Measurements from ENCODE around the gene FLVCR1.
A peak's percentile ranks its signal among the peaks of the same experiment; 100 is the strongest.

The FLVCR1 gene

DNA sequence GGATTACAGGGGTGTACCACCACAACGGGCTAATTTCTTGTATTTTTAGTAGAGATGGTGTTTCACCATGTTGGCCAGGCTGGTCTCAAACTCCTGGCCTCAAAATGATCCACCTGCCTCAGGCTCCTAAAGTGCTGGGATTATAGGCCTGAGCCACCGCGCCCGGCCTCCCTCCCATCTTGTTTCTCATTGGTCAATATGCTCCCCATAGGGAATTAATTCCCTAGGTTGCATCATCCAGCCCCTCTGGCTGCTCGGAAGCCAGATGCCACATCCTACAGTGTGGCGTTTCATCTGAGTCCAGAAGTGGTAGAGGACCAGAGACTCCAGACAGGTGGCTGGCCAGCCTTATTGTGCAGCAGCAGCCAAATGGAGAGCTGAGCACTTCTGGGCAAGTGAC, 80.8 kb downstream of the FLVCR1 start:
- TF ChIP-seq GATA1 (IDR thresholded peaks at IDR 0.05; ENCODE audit: low read depth, low read length): no peak
- no peak for TF ChIP-seq POLR2A (IDR thresholded peaks at IDR 0.05; ENCODE audit: low read length)
- no peak for DNase-seq

DNA sequence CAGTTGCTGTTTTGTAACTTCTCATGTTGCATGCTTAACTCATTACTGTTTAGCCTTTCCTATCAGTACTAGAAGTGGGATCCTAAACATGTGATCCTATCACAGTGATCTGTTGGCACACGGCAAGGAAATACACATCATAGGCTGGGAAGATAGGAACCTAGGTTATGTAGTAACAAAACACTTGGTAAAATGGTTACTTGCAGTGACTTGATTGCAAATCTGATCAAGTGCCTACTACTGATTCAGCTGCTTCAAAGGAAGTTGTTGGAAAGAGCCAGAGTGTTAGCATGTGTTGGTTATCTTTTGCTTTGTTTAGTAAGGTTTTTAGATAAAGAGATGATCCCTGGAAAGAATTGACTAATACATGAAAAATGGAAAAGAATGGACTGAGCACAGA, 83.4 kb downstream of the FLVCR1 start:
- TF ChIP-seq GATA1 (IDR thresholded peaks at IDR 0.05; ENCODE audit: low read depth, low read length): no peak
- no peak for TF ChIP-seq POLR2A (IDR thresholded peaks at IDR 0.05; ENCODE audit: low read length)
- DNase-seq: peak in 1 of 2 experiments; percentile 34

DNA sequence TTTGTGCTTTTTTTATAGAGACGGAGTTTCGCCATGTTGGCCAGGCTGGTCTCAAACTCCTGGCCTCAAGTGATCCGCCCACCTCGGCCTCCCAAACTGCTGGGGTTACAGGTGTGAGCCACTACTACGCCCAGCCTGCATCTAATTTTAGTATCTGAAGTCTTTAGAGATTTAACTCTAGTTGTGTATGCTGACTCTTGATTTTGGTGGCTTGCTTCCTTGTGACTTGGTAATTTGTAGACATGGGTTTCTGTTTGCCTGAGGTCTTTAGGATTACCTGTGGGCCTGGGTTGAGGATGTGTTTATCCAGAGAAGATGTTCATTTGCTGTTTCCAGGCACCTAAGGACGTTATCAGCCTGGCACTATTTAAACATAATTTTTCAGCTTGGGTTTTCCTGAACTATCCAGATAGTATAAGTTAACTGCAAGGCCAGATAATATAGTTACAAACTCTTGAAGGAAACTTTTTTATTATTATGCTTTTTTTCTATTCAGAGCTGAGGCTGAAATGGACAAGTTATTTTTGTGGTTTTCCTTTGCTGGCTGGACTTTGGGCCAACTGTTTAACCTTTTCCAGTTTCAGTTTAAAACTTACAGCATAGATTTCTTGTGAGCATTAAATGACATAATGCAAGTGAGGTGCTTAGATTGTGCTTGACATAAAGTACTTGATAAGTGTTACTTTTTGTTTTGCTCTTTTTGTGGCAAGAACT, 84.8 kb downstream of the FLVCR1 start:
- TF ChIP-seq POLR2A (IDR thresholded peaks at IDR 0.05; ENCODE audit: low read length): no peak
- TF ChIP-seq GATA1 (IDR thresholded peaks at IDR 0.05; ENCODE audit: low read depth, low read length): no peak
- no peak for DNase-seq

DNA sequence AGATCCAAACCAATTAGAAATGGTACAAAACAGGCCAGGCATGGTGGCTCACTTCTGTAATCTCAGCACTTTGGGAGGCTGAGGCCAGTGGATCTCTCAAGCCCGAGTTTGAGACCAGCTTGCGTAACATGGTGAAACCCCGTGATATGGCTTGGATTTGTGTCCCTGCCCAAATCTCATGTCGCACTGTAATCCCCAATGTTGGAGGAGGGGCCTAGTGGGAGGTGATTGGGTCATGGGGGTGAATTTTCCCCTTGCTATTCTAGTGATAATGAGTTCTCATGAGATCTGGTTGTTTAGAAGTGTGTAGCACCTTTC, 85.3 kb downstream of the FLVCR1 start:
- no peak for TF ChIP-seq GATA1 (IDR thresholded peaks at IDR 0.05; ENCODE audit: low read depth, low read length)
- TF ChIP-seq POLR2A (IDR thresholded peaks at IDR 0.05; ENCODE audit: low read length): no peak
- DNase-seq: no peak

DNA sequence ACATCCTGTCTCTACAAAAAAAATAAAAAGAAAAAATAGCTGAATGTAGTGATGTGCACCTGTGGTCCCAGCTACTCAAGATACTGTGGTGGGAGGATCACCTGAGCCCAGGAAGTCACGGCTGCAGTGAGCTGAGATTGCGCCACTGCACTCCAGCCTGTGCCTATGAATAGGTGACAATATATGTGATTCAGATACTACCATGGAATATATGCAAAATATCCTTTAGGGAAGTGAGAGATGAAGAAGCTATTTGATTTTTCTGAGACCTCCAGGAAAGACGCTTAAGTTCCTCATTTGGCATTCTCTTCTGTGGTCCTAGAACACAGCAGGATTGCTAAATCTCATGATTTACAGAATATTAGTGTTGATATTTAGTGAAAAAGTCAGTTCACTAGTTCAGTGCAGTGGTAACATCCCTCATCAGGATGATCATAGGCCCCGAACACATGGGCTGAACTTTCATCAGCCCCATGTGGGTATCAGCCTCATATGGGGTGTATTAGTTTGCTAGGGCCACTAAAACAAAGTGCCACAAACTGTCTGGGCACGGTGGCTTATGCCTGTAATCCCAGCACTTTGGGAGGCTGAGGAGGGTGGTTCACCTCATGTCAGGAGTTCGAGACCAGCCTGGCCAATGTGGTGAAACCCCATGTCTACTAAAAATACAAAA, 86.3 kb downstream of the FLVCR1 start:
- TF ChIP-seq GATA1 (IDR thresholded peaks at IDR 0.05; ENCODE audit: low read depth, low read length): no peak
- TF ChIP-seq POLR2A (IDR thresholded peaks at IDR 0.05; ENCODE audit: low read length): no peak
- DNase-seq: no peak

DNA sequence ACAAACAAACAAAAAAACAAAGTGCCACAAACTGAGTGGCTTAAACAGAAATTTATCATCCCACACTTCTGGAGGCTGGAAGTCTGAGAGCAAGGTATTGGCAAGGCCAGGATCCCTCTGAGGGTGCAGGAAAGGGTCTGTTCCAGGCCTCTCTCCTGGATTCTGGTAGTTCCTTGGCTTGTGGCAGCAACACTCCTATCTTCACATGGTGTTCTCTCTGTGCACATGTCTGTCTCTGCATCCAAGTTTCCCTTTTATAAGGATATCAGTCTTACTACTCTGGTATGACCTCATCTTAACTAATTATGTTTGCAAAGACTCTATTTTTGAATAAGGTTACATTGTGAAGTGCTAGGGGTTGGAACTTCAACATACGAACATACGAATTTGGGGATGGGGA, 87.0 kb downstream of the FLVCR1 start:
- TF ChIP-seq GATA1 (IDR thresholded peaks at IDR 0.05; ENCODE audit: low read depth, low read length): no peak
- TF ChIP-seq POLR2A (IDR thresholded peaks at IDR 0.05; ENCODE audit: low read length): no peak
- no peak for DNase-seq

DNA sequence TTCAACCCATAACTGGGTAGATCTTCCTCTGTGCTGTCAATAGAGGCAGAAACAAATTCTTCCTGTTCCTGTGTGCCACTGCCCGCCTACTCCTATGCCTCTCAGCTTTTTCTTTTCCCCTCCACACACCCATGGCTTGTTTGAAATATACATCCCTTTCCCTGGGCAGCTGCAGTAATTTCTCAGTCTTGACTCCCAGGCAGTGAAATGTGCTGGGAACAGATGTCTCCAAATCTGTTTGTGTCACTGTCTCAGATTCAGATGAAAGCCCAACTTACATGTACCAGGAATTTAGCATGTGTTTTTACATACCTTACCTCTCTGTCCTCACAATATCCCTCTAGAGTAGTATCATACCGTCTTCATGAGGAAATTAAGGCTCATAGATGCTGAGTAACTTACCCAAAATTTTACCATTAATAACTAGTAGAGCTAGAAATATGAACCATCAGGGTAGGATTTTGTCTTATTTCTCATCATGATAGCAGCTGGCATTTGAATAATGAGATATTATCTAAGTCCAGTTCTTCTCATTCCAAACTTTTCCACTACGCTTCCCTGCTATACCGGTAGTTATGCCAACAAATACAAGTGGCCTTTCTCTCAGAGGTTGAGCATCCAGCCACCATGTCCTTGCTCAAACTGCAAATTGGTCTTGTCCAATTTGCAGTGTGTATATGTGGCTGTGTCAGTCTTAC, 87.5 kb downstream of the FLVCR1 start:
- TF ChIP-seq GATA1 (IDR thresholded peaks at IDR 0.05; ENCODE audit: low read depth, low read length): no peak
- no peak for TF ChIP-seq POLR2A (IDR thresholded peaks at IDR 0.05; ENCODE audit: low read length)
- DNase-seq: no peak

DNA sequence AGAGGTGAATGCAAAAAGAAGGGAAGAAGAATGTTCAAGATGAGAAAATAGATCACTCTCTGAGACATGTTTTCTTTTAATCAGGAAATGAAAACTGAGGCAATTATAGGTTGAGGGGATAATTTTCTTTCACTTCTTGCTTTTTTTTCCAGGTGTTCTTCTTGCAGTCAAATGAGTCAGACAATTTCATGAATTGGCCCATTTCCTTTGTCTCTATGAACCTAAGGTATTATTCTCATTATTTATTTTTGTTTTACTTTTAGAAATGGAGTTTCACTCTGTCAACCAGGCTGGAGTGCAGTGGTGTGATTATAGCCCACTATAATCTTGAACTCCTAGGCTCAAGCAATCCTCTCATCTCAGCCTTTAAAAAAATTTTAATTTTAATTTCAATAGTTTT, 88.8 kb downstream of the FLVCR1 start:
- no peak for DNase-seq
- no peak for TF ChIP-seq POLR2A (IDR thresholded peaks at IDR 0.05; ENCODE audit: low read length)
- TF ChIP-seq GATA1 (IDR thresholded peaks at IDR 0.05; ENCODE audit: low read depth, low read length): no peak

Data from erythroblast (primary cell).